Skin of body (tissue), 2 donors: ENCODE results near the gene SLC35B3. TPM values are rescaled to one million over a fixed set of nuclear protein-coding genes. Genes with fewer than 3 reads are reported as not detected.
"Not testable (repeated sequence)": the region's sequence is repeated elsewhere in the genome, so short reads cannot be mapped to it uniquely, and the experiment has no call there.

ENCODE experiments used
- DNase-seq: peaks from one replicate; lab custom pipeline; 2025; lab: John Stamatoyannopoulos, UW
- total RNA-seq: library from RNA; depleted of rRNA; stranded (reverse); fragments of >200 nt; gene quantifications from one replicate; pipeline ENCODE4 v1.2.3, GENCODE V29; 2014

The SLC35B3 gene
- total RNA-seq, 1 donor from 2014 or later = 18.9 TPM

DNA sequence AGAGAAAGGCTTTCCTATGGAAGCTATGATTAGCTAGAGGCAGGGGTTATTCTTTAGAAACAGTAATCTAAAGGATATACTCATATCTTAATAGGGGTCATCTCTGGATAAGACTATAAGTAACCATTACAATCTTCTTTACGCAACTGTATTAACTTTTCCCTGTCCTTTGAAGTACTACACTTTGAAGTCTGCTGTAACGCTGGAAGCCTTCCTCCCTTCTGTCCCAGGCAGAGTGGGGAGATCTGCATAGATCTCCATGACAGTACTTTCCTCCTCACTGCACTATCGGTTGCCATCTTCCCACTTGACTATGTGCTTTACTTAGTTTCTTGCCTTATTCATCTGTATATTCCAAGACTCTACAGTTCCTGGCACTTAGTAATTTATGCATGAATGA is 20.1 kb downstream of the SLC35B3 start:
- no peak for DNase-seq

DNA sequence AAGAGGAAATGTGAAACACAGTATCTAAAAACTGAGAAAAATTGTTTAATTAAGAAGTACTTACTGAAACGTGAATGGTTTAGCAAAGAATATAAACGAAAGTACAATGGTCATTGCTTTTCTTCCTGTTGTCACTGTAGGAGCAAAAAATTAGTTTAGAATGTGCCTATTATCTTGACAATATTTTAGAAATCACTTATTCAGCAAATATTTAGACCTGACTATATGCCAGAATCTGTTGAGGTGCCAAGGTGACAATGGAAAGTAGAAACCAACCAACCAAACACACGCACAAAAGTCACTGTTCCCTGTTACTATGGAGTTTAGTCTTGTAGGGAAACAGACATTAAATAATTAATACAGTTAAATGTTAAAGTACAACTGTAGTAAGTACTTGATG is 20.5 kb downstream of the SLC35B3 start:
- no peak for DNase-seq

- DNase-seq = not testable (repeated sequence)
Observed at GRCh38 chr6:8405946-8406345, 29.4 kb downstream of the SLC35B3 start.

GRCh38 chr6:8402546-8402945 is 32.8 kb downstream of the SLC35B3 start:
- no peak for DNase-seq

GRCh38 chr6:8400663-8401062 is 34.7 kb downstream of the SLC35B3 start:
- no peak for DNase-seq

DNA sequence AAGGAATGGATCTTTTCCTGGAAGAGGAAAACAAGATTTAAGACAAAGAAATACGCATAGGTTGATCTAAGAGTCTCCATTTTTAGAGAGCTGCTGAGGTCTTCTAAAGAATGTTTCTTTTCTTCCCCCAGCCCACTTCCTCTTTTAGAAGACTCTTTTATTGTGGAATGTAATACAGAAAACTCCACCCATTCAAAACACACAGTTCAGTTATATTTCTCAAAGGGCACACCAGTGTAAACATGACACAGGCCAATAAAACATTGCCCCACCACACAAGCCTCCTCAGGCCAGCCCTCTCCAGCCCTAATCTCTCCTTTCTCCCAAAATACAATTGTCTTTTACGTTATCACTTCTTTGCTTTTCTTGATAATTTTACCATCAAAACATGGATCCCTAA is 42.8 kb downstream of the SLC35B3 start:
- no peak for DNase-seq

GRCh38 chr6:8391934-8392333 is 43.4 kb downstream of the SLC35B3 start:
- no peak for DNase-seq

DNA sequence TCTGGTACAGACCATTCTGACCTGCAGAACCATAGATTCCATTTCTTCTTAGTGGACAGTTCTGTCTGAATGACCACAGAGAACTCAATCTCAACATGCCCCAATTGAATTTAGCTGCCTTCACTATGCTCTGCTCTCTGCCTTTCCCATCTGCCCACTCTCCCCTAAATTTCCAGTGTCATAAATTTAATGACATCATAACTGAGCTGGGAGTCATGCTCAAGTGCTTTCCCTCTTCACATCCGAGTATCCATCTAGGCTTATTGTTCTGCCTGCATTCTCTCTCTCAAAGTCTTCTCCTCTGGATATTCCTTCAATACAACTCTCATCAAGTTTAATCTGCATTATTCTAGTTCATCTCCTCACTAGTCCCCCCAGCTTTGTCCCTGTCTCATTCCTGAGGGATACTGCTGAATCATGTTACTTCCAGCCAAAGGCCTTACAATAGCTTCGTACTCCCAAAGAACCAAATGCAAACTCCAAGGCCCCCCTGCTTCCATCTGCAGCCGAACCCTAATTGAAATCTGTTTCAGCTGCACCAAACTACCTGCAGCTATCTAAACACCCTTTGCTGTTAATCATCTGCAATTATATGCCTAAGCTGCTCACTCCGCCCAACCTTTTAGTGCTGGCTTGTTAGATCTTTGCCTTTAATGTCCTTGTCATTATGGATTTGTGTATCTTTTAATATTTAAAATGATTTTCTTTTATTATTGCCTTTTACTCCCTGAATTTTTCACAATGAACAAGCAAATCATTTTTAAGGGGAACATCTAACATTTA is 46.1 kb downstream of the SLC35B3 start:
- DNase-seq = no peak

- no peak for DNase-seq
Observed at GRCh38 chr6:8387942-8388437, 47.4 kb downstream of the SLC35B3 start.

DNA sequence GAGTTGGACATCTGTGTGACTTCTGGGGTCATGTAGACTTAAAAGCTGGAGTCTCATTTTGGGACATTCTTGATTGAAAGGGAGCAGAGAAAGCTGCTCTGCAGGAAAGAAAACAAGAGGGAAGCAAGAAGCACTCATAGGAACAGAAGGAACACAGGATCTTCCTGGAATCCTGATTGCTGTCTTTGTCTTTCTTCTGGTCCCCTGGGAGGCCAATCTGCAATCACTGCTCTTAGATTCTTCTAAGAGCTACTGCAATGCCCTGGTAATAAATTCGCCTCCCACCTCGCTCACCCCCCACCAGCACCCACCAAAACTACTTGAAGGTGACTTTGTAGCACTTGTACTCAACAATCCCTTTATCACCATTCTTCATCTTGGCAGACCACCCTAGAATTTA is 51.8 kb downstream of the SLC35B3 start:
- no peak for DNase-seq

DNA sequence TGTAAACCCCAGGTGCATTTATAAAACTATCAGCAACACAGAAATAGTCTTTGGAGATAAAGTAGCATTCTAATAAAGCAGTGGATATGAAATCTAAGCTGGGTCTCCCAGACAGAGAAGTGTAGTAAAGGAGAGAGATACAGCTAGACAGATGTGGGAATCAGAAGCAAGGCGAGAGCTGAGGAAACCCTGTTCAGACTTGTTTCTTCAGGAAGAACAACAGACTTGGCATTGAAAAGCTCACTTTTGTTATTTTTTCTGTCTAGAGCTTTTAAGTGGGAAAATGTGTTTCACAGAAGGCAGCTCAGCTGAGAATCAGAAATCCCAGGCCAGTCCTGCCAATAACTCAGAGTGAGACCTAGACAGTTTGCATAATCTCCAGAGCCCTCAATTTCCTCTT is 52.9 kb downstream of the SLC35B3 start:
- peak; percentile 12 for DNase-seq

- DNase-seq = no peak
Observed at GRCh38 chr6:8375916-8376315, 59.4 kb downstream of the SLC35B3 start.
